Liver (tissue), 3 donors: ENCODE data around the gene TMEM145.

ENCODE experiments used
- ATF3 ChIP-seq: IDR thresholded peaks from 2 replicates; pipeline ENCODE4 v1.6.1; 2016; ENCODE audit warnings: antibody characterized with exemption
- CTCF ChIP-seq: fragments of 150-350 bp; IDR thresholded peaks from 2 replicates; pipeline ENCODE4 v1.5.1; 2017; ENCODE audit warnings: improper control_type of control experiment, low read depth, low read length; ENCODE audit not compliant: missing input control
- EGR1 ChIP-seq, 2 donors: IDR thresholded peaks; 2 replicates each; pipeline ENCODE4 v1.6.1; 2016 to 2018; ENCODE audit warnings: antibody characterized with exemption in 2 of 2, low read depth in 2 of 2
- GABPA ChIP-seq, 2 donors: IDR thresholded peaks in 1 of 2; conservative IDR thresholded peaks in 1 of 2; 2 replicates each; pipeline ENCODE4 v1.6.1; 2016; ENCODE audit warnings: antibody characterized with exemption in 2 of 2, mild to moderate bottlenecking in 1 of 2, moderate library complexity in 1 of 2
- JUND ChIP-seq, 2 donors: IDR thresholded peaks; 2 replicates each; pipeline ENCODE4 v1.6.1; 2016; ENCODE audit warnings: antibody characterized with exemption in 2 of 2
- MAX ChIP-seq: IDR thresholded peaks from 2 replicates; pipeline ENCODE4 v1.6.1; 2016; ENCODE audit warnings: antibody characterized with exemption
- REST ChIP-seq: IDR thresholded peaks from 2 replicates; pipeline ENCODE4 v1.6.1; 2016; ENCODE audit warnings: antibody characterized with exemption, mild to moderate bottlenecking
- SP1 ChIP-seq: IDR thresholded peaks from 2 replicates; pipeline ENCODE4 v1.6.1; 2018; ENCODE audit warnings: antibody characterized with exemption, mild to moderate bottlenecking
- TAF1 ChIP-seq: conservative IDR thresholded peaks from 2 replicates; pipeline ENCODE4 v1.6.1; 2016; ENCODE audit warnings: antibody characterized with exemption, mild to moderate bottlenecking
- YY1 ChIP-seq: IDR thresholded peaks from 2 replicates; pipeline ENCODE4 v1.6.1; 2016; ENCODE audit warnings: antibody characterized with exemption, mild to moderate bottlenecking
- donor health status: healthy.
- donor health status: healthy.

- no peak for TF ChIP-seq CTCF
- no peak for TF ChIP-seq GABPA (IDR thresholded peaks at IDR 0.05 in 1 of 2, conservative IDR thresholded peaks at IDR 0.05 in 1 of 2)
- no peak for TF ChIP-seq MAX
- TF ChIP-seq YY1 = no peak
- no peak for TF ChIP-seq TAF1
- TF ChIP-seq ATF3 = no peak
- TF ChIP-seq SP1 = no peak
- no peak for TF ChIP-seq EGR1 (IDR thresholded peaks at IDR 0.05; ENCODE audit: low read depth in 2 of 2)
- no peak for TF ChIP-seq JUND (IDR thresholded peaks at IDR 0.05)
- TF ChIP-seq REST = no peak
Measured at GRCh38 chr19:42333975-42334696, 21.0 kb downstream of the TMEM145 start.
